ENCODE results near the gene NR1D1. TPM values are rescaled to one million over a fixed set of nuclear protein-coding genes. Genes with fewer than 3 reads are reported as not detected.

Gene NR1D1
- total RNA-seq, 2 donors from 2014 or later: 2.3 to 5.9 TPM

DNA sequence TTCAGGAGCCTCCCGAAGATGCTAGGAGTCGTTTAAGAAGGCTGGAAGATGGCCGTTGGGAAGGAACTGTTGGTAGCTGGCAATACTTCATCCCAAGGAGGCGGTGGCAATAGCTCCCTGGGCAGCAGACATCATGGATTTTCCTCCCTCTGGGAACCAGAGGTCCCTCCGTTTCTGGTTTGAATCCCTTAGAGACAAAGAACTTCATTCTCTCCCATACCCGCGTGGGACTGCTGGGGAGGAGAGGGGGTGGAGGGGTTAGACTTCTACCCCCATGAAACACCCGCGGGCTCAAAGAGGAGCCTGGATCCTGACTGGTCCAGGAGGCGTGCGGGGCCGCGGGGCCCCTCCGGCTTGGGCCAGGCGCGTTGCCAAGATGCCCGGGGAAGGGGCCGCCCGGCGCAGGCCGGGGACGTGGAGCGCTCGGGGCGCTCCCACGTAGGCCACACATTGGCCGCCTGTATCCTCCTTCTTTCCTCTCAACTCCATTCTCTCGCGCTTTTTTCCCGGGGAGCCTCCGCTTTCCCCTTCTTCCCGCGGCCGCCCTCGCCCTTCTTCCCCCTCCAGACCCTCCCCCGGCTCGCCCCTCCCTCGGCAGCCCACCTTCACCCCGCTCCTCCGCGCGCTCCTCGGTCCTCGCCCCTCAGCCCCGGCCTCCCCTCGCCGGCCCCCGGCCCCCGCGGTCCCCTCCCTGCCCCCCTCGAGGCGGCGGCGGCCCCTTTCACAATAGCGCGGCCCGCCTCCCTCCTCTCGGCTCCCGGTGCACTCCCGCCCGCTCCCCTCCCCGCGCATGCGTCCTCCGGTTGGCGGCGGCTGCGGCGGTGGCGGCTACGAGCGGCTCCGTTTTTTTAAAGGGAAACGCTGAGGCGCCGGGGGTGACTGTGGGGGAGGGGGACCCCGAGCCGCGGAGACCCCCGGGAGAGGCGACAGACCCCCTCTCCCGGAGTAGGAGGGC, 21.1 kb upstream of the NR1D1 start, which contains the start of gene MSL1:
TSS of gene MSL1 (plus strand) at position 791 of the 955 bp plus-strand sequence. CDS start 642 bp downstream, outside the sequence.
- peak; percentile 89 to 90 (median 89) for DNase-seq
- H3K27ac ChIP-seq: peak within 1 kb of the TSS; percentile 92 to 96 (median 96)
- no peaks in the 10 kb centered on the region for H3K9me3 ChIP-seq
- 1 to 3% methylated on average over 34 to 78 of the region's 82 CpGs for WGBS, 2 donors
- no peaks in the 10 kb centered on the region for H3K36me3 ChIP-seq (replicated peaks in 1 of 2; ENCODE audit: insufficient read depth in 1 of 2, low read depth in 2 of 2)
- peak within 1 kb of the TSS; percentile 95 to 98 for H3K4me3 ChIP-seq
- TF ChIP-seq POLR2A (IDR thresholded peaks at IDR 0.05): peak in 2 of 3 donors; percentile 43 to 61
- TF ChIP-seq, protein P1, sequence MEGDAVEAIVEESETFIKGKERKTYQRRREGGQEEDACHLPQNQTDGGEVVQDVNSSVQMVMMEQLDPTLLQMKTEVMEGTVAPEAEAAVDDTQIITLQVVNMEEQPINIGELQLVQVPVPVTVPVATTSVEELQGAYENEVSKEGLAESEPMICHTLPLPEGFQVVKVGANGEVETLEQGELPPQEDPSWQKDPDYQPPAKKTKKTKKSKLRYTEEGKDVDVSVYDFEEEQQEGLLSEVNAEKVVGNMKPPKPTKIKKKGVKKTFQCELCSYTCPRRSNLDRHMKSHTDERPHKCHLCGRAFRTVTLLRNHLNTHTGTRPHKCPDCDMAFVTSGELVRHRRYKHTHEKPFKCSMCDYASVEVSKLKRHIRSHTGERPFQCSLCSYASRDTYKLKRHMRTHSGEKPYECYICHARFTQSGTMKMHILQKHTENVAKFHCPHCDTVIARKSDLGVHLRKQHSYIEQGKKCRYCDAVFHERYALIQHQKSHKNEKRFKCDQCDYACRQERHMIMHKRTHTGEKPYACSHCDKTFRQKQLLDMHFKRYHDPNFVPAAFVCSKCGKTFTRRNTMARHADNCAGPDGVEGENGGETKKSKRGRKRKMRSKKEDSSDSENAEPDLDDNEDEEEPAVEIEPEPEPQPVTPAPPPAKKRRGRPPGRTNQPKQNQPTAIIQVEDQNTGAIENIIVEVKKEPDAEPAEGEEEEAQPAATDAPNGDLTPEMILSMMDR (IDR thresholded peaks at IDR 0.05): no peak
- H3K4me1 ChIP-seq: peaks cover 22% of the 10 kb centered on the region
- H3K27me3 ChIP-seq: no peaks in the 10 kb centered on the region
- intact Hi-C loops (cut with DNase I): loop anchor here (10.0 kb wide), 1 partner anchor 53 kb away; the partner anchor contains the start of gene RAPGEFL1
- peak; percentile 82 for ATAC-seq

DNA sequence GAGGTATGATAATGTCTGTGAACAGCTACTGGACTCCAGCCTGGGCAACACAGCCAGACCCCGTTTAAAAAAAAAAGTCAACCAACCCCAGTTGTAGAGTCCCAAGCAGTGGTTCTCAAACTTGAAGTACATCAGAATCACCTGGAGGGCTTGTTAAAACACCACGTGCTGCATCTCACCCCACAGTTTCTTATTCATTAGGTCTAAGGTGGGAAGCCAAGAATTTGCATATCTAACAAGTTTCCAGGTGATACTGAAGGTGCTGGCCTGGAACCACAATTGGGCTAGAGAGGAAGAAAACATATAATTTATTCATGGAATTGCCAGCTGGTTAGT, 14.7 kb upstream of the NR1D1 start:
- peaks cover 56% of the 10 kb centered on the region for H3K4me1 ChIP-seq
- ATAC-seq (no peak), DNase-seq (no peak)
- no peaks in the 10 kb centered on the region for H3K36me3 ChIP-seq (replicated peaks in 1 of 2; ENCODE audit: insufficient read depth in 1 of 2, low read depth in 2 of 2)
- H3K27ac ChIP-seq: peak overlapping the region; percentile 85 to 98 (median 93)
- H3K4me3 ChIP-seq: no peak overlapping the region
- no peaks in the 10 kb centered on the region for H3K27me3 ChIP-seq
- intact Hi-C loops (cut with DNase I): no loop called here
- no peak for TF ChIP-seq POLR2A (IDR thresholded peaks at IDR 0.05)
- TF ChIP-seq, protein P1 (IDR thresholded peaks at IDR 0.05): no peak
- 27 to 35% methylated on average over 2 of the region's 2 CpGs for WGBS, 2 donors
- H3K9me3 ChIP-seq: no peaks in the 10 kb centered on the region

DNA sequence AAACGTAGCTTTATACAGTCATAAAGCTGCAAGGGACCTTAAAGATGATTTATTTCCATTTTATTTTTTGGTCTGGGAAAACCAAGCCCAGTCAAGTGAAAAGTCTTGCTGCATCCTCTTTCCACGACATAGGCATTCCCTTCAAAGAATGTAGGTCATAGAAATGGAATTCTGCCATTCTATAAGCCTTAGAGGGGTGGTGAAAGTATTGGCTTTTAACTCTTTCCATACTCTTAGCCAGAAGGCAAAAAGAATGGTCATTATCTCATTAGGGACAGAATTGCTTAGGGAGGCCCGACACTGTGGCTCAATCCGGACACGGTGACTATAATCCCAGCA, 13.5 kb upstream of the NR1D1 start:
- H3K9me3 ChIP-seq: no peaks in the 10 kb centered on the region
- no peak overlapping the region for H3K4me3 ChIP-seq
- intact Hi-C loops (cut with DNase I): no loop called here
- peak overlapping the region; percentile 85 to 98 (median 93) for H3K27ac ChIP-seq
- peaks cover 68% of the 10 kb centered on the region for H3K4me1 ChIP-seq
- H3K36me3 ChIP-seq (replicated peaks in 1 of 2; ENCODE audit: insufficient read depth in 1 of 2, low read depth in 2 of 2): no peaks in the 10 kb centered on the region
- H3K27me3 ChIP-seq: no peaks in the 10 kb centered on the region
- TF ChIP-seq, protein P1 (IDR thresholded peaks at IDR 0.05): no peak
- no peak for TF ChIP-seq POLR2A (IDR thresholded peaks at IDR 0.05)
- no peak for ATAC-seq
- WGBS, 2 donors: 27 to 43% methylated on average over 5 of the region's 5 CpGs
- no peak for DNase-seq

DNA sequence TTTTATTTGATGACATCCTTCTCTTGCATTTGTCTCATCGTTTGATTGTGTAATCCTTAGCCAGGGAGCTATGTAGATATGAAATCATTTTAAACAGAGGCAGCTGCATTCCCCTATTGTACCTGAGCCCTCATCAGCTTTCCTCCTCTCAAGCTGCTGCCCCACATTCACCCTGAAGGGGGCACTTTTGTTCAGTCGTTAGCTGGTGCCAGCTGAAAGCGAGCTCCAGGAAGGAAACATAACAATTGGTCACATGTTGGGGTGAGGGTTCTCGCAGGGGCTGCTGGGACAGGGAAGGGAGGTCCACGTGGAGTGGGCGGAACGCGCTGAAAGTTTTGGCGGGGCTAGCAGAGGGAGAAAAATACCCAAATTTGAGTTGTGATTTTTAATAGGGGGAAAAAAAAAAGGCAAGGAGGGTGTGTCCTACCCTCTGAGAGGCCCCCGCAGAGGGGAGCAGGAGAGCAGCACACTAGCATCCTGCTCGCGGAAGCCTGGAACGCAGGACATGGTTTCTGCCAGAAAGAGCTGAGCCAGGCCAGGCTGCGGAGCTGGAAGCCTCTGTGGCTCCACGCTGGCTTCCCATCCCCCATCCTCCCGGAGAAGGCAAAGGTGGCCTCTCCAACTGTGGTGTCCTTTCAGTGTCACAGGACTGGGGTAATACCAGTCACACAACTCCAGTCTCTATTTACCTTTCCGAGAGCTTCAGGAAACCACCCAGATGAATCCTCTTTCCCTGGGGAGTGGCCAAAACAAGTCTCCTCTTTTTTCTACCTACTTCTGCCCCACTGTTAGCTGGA, 12.9 kb upstream of the NR1D1 start:
- H3K27me3 ChIP-seq: no peaks in the 10 kb centered on the region
- TF ChIP-seq, protein P1 (IDR thresholded peaks at IDR 0.05): peak; percentile 65 to 99 (median 96)
- peak in 2 of 3 donors; percentile 36 to 51 for TF ChIP-seq POLR2A (IDR thresholded peaks at IDR 0.05)
- no peak overlapping the region for H3K4me3 ChIP-seq
- H3K4me1 ChIP-seq: peaks cover 74% of the 10 kb centered on the region
- ATAC-seq: peak; percentile 76
- no peaks in the 10 kb centered on the region for H3K36me3 ChIP-seq (replicated peaks in 1 of 2; ENCODE audit: insufficient read depth in 1 of 2, low read depth in 2 of 2)
- H3K27ac ChIP-seq: peak overlapping the region; percentile 85 to 98 (median 93)
- intact Hi-C loops (cut with DNase I): no loop called here
- H3K9me3 ChIP-seq: no peaks in the 10 kb centered on the region
- WGBS, 2 donors: 0% methylated on average over 17 of the region's 17 CpGs
- DNase-seq: peak; percentile 94 to 96 (median 96)

Data from body of pancreas (tissue), 4 donors.